Posterior vena cava (tissue), 2 donors: ENCODE measurements around the gene ZNF783. TPM values are rescaled to one million over a fixed set of nuclear protein-coding genes. Genes with fewer than 3 reads are reported as not detected.
"Not testable (repeated sequence)": the region's sequence is repeated elsewhere in the genome, so short reads cannot be mapped to it uniquely, and the experiment has no call there.

Source experiments
- DNase-seq: peaks from one replicate; pipeline ENCODE4 v3.0.0-alpha.2; 2020; ENCODE audit warnings: low spot score
- intact Hi-C, 2 donors: fragments of 100-400 bp; cut with DNase I; formaldehyde crosslinking; loops; one replicate each; pipeline versions ENCODE4 v1.14.1 to v1.14.2; 2022 to 2023
- total RNA-seq, 2 donors: library from RNA; stranded (reverse); fragmentation: NEBNext Ultra II Directional; extraction: Animal tissue kit (Norgen Biotek cat#: 25700); gene quantifications; one replicate each; pipeline ENCODE4 v1.2.1, GENCODE V29; 2021
- donor health status: DM: yes; HTN: yes; CAD: no.
- donor health status: DM: yes; HTN: yes; CAD: no.

The ZNF783 gene
- total RNA-seq, 2 donors from 2014 or later = 10.8 to 16.3 TPM

DNA sequence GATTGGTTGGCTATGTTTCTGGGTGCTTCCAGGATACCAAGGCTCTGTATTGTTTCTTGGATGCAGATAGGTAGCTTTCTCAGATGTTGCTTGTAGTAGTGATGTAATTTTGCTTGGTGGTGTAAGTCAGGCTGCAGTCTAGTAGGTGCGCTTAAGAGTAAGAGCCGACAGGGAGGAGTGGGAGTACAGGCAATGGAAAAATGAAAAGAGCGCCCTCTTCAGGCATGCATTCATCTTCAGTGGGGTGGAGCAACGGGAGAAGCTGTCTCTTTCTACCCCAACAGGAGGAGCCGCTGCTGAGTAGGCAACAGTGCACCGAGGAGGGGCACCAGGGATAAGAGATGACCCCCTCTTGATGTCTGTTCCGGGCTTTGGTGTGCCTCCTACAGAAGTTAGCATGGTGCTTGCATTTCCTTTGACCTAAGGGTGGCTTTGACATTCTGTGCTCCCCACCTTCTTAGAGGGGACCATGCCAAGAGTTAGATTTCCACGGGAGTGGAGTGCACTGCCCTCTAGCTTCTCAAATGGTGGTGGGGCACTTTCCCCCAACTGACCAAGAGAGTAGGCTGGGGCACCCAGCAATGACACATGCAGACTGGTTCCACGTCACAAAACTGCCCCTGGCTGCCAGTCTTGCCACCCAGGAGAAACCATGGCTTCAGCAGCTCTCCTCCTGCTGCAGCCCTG, 56.1 kb downstream of the ZNF783 start:
- intact Hi-C loops = no loop called here
- DNase-seq = no peak

DNA sequence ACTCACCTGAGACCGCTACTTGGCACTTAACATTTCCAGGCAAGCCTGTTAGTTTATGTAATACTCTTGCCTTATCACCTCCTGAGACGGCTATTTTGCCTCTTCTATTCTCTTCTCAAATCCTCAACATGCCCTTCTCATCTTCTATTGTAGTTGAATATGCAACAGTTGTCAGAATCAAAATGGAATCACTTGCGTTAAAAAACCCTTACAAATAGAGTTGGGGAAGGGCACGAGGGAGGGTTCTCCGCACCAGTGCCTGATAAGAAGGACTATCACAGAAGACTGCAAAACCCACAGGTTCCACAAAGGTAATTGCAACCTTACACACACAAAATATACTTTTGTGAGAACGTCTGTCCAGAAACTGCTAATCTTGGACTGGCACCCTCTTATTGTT, 57.4 kb downstream of the ZNF783 start:
- intact Hi-C loops = no loop called here
- DNase-seq = no peak

DNA sequence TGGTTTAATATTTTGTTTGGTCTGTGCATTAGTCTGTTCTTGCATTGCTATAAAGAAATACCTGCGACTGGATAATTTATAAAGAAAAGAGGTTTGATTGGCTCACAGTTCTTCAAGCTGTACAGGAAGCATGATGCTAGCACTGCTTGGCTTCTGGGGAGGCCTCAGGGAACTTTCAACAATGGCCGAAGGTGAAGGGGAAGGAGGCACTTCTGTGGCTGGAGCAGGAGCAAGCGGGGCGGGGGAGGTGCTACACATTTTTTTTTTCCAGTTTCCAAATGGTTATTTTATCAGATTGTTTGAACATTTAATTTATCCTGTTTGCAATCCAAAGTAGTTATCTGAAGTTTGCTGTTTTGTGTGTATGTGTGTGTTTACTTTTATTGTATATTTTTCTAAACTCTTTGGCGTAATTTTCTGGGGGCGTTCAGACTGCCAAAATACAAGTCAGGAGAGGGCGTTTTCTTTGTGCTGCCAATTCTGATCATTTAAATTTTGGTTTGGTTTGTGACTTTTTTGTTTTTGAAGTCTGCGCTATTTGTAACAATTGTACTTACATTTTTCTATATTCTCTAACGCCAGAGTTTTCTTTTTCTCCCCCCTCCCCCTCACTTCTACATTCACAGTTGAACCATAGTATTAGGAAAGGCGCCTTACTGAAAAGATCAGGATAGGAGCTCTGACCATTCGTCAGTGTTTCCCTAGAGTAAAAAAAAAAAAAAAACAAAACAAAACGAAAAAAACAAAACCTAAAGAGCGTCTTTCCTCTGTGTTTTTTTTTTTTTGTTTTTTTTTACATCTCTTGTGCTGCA, 58.5 kb downstream of the ZNF783 start:
- intact Hi-C loops = no loop called here
- no peak for DNase-seq

DNA sequence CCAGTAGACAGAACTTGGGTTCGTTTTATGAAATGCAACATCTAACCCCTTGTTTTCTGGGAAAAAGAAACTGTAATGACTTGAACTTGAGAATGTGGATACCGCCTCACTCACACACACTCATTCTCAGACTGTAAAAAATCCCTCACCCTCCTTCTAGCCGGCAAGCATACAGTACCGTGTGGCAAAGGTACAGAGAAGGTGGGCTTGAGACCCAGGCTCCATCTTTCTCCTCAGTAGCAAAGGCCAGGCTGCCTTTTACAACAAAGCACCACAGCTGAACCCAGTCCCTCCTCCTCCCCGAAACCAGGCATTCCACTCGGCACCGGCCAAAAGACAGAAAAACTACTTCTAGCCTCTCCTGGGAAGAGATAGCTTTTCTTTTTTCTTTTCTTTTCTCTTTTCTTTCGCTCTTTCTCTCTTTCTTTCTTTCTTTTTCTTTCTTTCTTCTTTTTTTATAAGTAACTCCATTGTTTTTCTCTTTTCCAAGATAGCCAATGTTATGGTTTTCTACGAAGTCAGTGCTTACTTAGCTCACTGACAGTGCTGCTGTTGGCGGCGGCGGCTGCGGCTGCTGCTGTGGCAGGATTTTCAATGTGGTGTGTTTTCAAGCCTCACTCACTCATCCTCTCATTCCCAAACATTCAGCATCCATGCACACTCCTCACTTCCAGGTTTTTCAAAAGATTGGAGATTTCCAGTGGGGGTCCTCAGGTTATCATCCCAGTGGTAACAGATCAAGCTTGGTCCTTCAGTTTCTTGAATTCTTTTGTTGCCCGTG, 59.3 kb downstream of the ZNF783 start:
- DNase-seq, intact Hi-C loops: not testable (repeated sequence)

DNA sequence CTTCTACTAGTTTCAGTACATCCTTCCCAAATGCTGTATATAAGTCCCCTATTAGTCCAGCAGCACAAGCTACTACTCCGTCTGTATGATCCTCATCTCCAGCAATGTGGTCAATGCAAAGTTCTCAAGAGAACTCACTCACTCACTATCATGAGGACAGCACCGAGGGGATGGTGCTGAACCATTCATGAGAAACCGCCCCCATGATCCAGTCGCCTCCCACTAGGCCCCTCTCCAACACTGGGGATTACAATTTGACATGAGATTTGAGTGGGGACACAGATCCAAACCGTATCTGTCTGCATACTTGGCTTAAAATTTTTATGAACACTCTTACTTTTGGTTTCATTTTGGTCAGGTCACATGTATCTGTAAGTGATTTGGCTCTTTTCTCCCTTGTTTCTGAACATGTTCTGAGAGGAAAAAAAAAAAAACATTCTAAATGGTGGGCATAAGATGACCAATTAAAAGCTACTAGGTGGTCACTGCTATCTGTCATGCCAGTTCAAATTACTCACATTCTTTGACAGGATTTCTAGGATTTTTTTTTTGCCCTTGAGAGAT, 60.1 kb downstream of the ZNF783 start:
- DNase-seq = no peak
- intact Hi-C loops = no loop called here

DNA sequence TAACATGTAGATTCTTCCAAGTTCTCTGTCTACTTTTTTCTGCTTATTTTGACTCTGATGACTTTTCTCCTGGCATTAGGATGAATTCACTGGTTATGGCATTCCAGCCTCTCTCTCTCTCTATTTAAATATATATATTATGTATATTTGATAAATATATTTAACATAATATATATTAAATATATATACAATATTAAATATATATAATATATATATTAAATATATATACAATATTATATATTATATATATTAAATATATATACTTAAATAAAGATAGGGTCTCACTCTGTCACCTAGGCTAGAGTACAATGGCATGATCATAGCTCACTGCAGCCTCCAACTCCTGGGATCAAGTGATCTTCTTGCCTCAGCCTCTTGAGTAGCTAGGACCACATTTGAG, 60.7 kb downstream of the ZNF783 start:
- intact Hi-C loops = no loop called here
- DNase-seq = no peak

DNA sequence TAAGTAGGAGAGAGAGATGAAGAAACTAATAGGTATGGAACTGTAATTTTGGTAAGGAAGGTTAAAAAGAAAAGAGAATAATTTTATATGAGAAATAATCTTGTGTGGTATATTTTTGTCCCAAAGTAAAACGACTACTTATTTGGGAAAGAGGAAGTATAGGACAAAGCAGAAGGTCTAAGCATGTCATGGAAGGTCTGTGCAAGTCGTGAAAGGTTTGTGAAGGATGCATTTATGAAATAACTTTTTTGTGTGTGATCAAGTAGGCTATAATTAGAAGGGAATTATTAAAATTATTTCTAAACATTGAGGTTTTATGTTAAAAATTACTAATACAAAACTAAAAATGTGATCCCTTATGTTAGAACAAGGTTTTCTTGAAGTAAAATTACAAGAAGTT, 63.3 kb downstream of the ZNF783 start:
- DNase-seq = no peak
- intact Hi-C loops = no loop called here

DNA sequence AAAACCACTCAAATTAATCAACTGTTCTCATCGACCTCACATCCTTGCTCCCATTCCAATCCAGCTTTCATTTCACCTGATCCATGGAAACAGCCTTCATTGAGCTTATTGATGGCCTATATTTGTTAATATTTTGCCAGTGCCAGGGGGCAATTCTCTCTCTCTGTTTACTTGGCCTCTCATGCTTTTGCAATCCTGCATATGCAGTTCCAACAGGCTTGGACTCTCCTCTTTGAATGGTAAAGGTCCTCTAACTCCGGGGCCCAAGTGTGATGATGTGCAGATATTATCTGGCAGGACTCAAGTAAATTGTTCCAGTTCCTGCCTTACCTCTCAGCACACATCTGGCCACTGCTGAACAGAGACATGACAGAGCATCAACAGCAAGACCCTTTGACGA, 67.3 kb downstream of the ZNF783 start:
- intact Hi-C loops = no loop called here
- no peak for DNase-seq

DNA sequence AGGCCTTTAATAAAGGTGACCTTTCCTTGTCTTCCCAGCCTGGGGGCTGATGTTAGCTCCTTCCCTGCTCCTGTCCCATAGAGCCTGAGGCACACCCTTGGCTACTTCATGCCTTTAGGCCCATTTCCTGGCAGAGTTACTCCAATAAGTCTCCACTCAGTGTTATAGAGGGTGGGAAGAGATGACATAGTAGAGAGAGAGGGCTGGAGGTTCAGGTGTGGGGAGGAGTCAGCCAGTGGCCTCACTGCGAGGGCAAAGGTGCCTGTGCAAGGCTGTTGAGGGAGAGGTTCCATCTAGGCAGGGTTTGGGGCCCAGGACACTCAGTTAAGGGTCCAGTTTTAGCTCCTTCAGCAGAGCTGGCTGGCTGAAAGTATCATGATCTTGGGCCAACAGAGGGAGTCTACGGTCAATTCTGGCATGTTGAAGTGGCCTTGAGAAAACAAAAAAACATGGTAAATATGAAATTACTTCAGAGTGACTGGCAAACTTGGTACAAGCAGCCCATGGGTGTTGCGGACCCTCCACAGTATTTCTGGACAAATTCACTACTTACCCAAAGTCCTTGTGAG, 67.9 kb downstream of the ZNF783 start:
- intact Hi-C loops = no loop called here
- DNase-seq = no peak

DNA sequence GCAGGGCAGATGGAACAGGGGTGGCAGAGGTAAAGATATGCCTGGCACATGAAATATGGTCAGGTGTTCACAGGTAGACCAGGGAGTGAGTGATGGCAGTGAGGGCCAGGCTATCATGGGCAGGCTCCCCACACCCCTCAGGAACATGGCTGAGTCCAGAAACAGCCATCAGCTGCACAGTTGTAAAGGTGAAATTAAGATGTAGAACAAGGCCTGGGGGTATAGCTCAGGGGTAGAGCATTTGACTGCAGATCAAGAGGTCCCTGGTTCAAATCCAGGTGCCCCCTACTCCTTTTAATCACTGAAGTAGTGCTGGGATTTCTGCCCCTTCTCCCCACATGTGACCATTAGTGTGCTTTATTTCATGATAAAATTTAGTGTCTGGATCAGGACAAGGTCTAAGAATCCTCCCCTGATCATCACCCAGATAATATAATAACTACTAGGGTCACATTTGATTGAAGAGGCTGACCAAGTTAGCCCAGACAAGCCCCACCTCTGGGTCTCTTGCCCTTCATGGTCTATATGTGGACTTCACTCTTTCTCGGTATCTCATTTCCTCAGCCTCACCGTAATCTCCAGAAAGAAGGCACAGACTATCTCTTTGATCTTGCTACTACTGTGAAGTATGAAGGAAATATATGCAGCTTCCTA, 69.0 kb downstream of the ZNF783 start:
- intact Hi-C loops = no loop called here

DNA sequence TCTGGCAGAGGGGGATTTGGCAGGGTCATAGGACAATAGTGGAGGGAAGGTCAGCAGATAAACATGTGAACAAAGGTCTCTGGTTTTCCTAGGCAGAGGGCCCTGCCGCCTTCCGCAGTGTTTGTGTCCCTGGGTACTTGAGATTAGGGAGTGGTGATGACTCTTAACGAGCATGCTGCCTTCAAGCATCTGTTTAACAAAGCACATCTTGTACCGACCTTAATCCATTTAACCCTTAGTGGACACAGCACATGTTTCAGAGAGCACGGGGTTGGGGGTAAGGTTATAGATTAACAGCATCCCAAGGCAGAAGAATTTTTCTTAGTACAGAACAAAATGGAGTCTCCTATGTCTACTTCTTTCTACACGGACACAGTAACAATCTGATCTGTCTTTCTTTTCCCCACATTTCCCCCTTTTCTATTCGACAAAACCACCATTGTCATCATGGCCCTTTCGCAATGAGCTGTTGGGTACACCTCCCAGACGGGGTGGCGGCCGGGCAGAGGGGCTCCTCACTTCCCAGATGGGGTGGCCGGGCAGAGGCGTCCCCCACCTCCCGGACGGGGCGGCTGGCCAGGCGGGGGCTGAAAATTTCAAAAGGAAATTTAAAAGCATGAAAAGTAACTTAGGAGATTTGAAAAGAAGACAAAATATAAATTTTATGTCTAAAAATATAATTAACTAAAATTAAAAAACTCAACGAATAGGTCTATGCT, 70.8 kb downstream of the ZNF783 start:
- DNase-seq, intact Hi-C loops: not testable (repeated sequence)

More for the DNA sequence above, 69.0 kb downstream of the ZNF783 start:
- no peak for DNase-seq

DNA sequence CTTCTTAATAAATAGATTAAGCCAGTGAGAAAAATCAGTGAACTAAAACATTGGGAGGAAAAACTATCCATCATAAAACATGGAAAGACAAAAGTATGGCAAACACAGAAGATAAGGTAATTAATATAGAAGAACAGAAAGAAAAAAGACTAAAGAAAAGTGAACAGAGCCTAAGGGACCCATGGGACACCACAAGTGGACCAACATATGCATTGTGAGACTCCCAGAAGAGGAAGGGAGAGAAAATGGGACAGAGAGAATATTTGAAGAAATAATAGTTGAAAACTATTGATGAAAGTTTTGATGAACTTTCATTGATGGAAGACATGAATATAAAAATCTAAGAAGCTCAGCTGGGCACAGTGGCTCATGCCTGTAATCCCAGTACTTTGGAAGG, 71.3 kb downstream of the ZNF783 start:
- no peak for DNase-seq
- intact Hi-C loops = no loop called here

DNA sequence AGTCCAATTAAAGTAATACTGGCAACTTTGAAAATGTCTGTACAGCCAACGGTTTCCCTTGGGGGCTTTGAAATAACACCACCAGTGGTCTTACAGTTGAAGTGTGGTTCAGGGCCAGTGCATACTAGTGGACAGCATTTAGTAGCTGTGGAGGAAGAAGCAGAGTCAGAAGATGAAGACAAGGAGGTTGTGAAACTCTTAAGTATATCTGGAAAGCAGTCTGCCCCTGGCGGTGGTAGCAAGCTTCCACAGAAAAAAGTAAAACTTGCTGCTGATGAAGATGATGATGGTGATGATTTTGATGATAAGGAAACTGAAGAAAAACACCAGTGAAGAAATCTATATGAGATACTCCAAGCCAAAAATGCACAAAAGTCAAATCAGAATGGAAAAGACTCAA, 72.2 kb downstream of the ZNF783 start:
- intact Hi-C loops = no loop called here
- DNase-seq = no peak

Other genes with a start within 250 kb of the ZNF783 start
- gene PDIA4, start 233.7 kb upstream of the ZNF783 start, total RNA-seq = 100 to 1,000 TPM in 1 of 2 donors, 10 to 100 TPM in 1; 64.8 to 117 TPM
- gene ZNF786, start 171.5 kb upstream of the ZNF783 start, total RNA-seq = 1 to 10 TPM; 3.4 to 4.6 TPM
- 1 to 10 TPM in 1 of 2 donors, under 1 TPM in 1; 0.97 to 1.7 TPM for gene ZNF425, start 135.9 kb upstream of the ZNF783 start, total RNA-seq
- gene ZNF398, start 114.7 kb upstream of the ZNF783 start, total RNA-seq = 10 to 100 TPM; 10.3 to 12.1 TPM
- gene ZNF282, start 66.7 kb upstream of the ZNF783 start, total RNA-seq = 10 to 100 TPM; 13.9 to 19.6 TPM
- 1 to 10 TPM; 5.3 to 6.1 TPM for gene ZNF212, start 22.5 kb upstream of the ZNF783 start, total RNA-seq
- gene ZNF777, start 198.9 kb downstream of the ZNF783 start, total RNA-seq = 1 to 10 TPM; 8.5 to 9.5 TPM
- 10 to 100 TPM; 12.6 to 13.1 TPM for gene ZNF746, start 235.6 kb downstream of the ZNF783 start, total RNA-seq